Inferior parietal cortex (tissue), 1 donor: ENCODE data around the gene CDCP2.
A peak's percentile ranks its signal among the peaks of the same experiment; 100 is the strongest.

Source experiments
- DNase-seq: peaks from one replicate; pipeline ENCODE4 v3.0.0-alpha.2; 2016; ENCODE audit errors: extremely low spot score

The CDCP2 gene

DNA sequence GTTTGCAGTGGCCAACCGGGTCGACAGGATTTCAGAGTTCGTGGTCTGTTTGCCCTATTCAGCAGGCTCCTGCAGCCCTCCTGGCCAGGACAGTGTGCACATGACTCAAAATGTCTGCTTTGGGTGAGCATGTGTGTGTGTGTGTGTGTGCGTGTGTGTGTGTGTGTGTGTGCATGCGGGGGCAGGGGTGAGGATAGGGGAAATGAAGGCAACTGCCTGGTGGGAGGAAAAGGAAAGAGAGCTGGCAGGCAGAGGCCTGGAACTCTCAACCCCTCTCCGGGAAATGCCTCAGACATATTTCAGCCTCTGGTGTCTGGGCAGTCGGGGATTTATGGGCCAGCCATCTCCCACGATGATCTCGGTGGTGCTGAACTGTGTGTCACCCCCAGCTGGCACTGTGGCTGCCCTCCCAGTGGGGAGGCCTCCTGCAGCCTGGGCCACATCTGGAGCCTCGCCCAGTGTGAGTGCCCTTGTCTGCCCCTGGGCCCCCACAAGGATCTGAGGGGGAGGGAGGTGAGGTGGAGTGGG, 15.2 kb downstream of the CDCP2 start:
- DNase-seq = no peak

- no peak for DNase-seq
Observed at GRCh38 chr1:54136963-54137533, 15.8 kb downstream of the CDCP2 start.

DNA sequence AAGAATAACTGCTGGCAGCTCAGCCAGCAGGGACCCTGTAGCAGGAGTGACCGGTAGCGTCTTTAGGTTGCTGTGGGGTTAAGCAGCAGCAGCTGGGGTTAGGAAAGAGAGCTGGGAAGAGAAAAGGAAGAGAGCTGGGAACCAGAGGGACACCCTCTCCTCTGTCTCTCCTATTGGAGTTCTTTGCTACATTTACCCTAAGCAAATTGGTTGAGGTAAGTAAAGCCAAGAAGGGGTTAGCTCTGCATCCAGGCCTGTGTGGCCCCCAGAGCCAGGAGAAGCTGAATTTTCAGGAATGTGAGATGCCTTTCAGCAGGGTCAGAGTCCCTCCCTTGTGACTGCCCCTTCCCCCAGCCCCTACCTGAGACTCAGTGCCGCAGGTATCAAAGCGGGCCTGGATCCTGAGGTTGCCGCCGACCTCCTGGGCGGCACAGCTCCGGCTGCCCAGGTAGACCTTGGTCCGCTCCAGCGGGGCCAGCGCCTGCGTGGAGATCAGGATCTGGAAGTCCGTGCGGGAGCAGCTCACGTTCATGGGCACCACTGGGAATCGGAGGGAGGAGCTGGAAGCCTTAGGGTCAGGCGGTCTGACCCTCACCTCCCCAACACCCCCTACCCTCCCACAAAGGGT, 16.4 kb downstream of the CDCP2 start:
- DNase-seq = no peak

- DNase-seq = no peak
Observed at GRCh38 chr1:54135436-54136120, 17.2 kb downstream of the CDCP2 start.

DNA sequence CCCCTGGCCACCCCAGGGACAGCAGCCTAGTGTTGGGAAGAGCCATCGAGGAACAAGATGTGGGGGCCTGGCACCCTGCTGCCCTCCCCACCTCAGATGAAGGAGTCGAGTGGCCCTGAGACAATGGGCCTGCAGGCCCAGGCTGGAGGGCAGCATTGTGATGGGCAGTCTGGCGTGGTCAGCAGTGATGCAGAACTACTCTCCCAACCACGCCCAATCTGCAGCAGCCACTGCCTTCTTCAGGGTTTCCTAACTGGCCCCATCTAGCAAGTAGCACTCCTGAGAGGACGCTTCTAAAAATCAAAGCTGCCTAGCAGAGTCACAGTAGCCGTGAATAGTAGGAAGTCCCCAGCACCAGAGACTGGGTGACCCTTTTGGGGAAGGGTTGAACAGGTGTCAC, 18.5 kb downstream of the CDCP2 start:
- DNase-seq = no peak

GRCh38 chr1:54132495-54132894, 20.3 kb downstream of the CDCP2 start:
- DNase-seq = no peak

GRCh38 chr1:54131419-54131818, 21.4 kb downstream of the CDCP2 start:
- no peak for DNase-seq

- DNase-seq = no peak
Observed at GRCh38 chr1:54129858-54130257, 22.9 kb downstream of the CDCP2 start.

DNA sequence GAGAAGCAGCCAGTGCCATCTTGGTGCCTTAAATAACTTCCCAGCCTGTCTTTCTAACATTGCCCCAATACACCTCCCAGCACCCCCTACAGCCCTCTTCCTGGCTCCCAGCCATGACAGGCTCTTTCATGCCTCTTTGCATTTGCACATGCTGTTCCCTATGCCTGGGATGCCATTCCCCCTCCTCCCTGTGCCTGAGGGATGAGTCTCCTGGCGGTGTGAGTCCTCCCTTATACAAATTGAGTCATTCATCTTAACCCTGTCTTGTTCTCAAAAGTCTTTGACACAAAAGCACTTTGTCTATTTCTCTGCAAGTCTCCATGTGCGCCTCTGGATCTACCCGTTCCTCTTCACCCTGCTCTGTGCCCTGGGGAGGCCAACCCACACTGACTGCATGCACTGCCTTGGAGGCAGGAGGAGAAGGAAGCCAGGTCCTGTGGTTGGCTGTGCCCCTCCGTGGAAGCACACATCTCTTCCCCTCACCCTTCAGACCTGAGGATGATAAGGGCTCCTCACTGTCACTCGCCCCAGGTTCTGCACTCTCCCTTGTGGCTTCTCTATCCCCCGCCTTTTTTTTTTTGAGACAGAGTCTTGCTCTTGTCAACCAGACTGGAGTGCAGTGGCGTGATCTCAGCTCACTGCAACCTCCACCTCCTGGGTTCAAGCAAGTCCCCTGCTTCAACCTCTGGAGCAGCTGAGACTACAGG, 25.1 kb downstream of the CDCP2 start:
- DNase-seq = no peak

DNA sequence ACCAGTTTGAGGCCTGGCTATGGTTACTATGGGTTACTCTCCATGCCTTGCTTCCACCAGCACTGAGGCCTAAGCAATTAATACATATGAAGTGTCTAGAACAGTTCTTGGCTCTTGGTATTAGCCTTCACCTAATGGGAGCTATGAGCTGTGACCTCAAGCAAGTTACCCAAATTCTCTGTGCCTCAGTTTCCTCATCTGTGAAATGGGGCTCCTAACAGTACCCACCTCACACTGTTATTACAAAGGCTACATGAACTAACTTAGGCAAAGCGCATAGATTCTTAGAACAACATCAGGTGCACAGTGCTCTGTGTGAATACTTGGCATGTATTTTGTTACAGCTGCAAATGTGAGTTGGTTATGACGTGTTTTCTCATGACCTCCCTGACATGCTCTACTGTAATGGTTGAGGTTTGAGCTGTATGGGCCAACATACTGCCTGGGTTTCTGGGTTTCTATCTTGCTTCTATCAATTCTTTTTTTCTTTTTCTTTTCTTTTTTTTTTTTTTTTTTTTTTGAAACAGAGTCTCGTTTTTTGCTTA, 26.5 kb downstream of the CDCP2 start:
- no peak for DNase-seq

DNA sequence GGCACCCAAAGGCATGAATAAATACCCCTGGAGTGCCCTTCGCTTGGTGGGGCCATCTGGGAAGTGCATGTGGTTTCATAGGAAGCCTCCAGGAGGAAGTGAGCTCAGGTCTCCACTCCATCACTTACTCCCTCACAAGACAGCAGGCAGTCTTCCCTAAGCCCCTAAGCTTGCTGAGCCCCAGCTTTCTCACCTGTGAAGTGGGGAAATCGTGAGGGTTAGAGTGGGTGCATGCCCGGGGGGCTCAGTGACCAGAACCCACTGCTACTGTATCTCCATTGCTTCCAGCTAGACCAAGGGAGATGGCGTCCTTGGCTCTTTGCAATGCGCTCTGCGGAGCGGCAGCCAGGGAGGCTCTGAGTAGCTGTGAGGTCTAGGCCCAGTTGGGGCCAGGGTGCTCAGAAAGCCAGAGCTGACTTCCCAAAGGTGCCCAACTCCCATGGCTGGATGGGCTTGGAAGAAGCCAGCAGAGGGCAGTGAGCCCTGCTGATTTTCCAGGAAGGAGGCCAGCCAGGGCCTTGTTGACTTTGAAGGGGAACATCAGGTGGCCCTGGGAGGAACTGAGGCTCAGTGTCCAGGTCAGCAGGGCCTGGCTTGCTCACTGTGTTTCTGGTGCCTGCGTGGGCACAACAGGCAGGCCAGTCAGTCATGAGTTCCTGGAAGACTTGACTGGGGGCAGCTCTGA, 27.3 kb downstream of the CDCP2 start:
- DNase-seq = no peak

- no peak for DNase-seq
Observed at GRCh38 chr1:54124906-54125305, 27.9 kb downstream of the CDCP2 start.

DNA sequence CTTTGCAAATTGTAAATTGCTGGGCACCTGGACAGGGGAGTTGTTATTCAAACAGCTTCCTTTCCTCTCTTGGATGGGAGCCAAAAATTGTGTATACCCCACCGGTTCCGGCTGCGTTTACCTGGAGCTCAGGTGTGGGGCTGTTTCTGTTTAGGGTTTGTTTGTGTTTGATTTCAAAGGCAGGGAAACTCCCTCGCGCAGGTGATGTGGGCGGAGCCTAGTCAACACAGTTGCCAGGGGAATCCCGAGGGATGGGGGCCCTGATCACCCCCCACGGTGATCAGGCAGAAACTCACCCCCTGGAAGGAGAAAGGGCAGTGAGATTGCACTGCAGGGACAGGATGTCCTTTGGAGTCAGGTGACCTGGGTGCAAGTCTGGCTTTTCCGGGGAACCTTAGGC, 28.3 kb downstream of the CDCP2 start:
- no peak for DNase-seq

DNA sequence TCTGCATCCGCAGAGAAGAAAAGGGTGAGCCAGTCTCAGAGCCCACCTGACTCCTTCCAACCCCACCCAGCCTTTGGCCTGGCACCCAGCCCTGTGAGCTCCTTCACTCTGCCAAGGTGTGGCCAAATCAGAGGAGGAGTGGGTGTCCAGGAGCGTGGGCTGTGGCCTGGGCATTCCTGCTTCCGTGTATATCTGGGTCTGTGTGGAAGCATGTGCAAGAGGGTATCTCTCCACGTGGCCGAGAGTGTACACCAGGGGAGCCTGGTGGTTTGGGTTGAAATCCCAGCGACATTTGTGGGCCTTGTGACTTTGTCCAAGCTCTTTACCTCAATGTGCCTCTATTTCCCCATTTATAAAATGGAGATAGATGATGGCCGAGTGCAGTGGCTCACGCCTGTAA, 29.8 kb downstream of the CDCP2 start:
- no peak for DNase-seq

- DNase-seq = no peak
Observed at GRCh38 chr1:54122135-54122751, 30.6 kb downstream of the CDCP2 start.

DNA sequence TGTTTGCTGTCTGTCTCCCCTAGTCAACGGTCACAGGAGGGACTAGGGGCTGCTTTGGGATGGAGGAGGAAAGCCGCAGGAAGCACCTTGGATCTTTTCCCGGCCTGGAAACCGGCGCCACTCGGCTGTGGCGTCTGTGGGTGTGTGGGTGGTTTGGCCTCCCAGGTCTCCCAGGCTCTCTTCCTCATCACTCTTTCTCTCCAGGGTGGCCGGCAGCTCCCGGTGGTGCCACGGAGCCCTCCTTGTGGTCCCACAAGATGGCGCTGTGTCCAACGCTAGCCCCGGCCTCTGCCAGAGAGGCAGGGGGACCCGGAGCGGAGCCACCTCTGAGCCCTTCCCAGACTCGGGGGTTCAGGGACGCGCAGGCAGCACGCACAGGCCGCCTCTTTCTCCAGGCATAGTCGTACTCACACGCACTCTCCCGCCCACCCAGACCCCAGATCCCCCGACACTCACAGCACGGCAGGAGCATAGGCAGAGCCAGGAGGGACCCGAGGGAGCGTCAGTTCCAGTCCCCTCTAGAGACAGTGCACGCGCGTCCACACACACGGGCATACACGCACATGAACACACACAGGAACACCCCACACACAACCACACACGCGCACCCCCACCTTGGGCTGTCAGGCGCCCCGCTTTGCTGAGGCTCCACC, 31.2 kb downstream of the CDCP2 start:
- DNase-seq = peak; percentile 81

- DNase-seq = no peak
Observed at GRCh38 chr1:54120698-54121481, 31.9 kb downstream of the CDCP2 start.

- DNase-seq = no peak
Observed at GRCh38 chr1:54120018-54120697, 32.6 kb downstream of the CDCP2 start.

DNA sequence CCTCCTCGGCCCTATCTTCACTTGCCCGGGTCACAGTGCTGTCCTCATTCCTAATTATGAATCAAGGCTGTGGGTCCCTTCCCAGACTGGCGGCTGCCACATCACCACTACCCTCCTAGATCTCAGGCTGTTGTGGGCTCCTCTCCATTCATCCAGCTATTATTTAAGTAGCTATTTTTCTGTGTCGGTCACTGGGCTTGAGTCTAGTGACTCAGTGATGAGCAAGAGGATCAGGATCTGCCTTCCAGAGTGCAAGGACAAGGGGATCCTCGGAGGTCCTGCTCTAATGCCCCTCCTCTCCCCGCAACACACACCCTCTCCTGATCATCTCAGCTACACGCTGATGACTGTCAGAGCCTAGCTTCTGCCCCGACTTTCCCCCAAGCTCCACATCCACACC, 34.1 kb downstream of the CDCP2 start:
- no peak for DNase-seq
